ENCODE measurements around the gene PIGO. TPM values are rescaled to one million over a fixed set of nuclear protein-coding genes. Genes with fewer than 3 reads are reported as not detected.

PIGO gene
- total RNA-seq, 4 donors from 2014 or later: 6.6 to 12.3 (median 7.3) TPM

- peak; percentile 41 to 48 for TF ChIP-seq POLR2A (IDR thresholded peaks at IDR 0.05)
- TF ChIP-seq CTCF (IDR thresholded peaks at IDR 0.05 in 4 of 5, conservative IDR thresholded peaks at IDR 0.05 in 1 of 5): no peak
- peaks cover 23 to 26% of the 10 kb centered on the region in 2 donors for H3K4me1 ChIP-seq
- intact Hi-C loops (cut with DNase I; ENCODE audit: low total_unique reads): loop anchor here (1.0 to 10.0 kb wide), 8 partner anchors 46 to 699 kb away; partner anchors contain the start of genes DNAI1, FAM219A, HINT2 and SPAG8
- DNase-seq: peak; percentile 90 to 94
- H3K36me3 ChIP-seq: no peaks in the 10 kb centered on the region
- peak within 1 kb of the TSS; percentile 58 to 73 (median 68) for H3K4me3 ChIP-seq
- no peaks in the 10 kb centered on the region for H3K9me3 ChIP-seq
- in situ Hi-C loops (cut with MboI; ENCODE audit: low sequenced_read_pairs in 4 of 4): loop anchor here (5.0 to 25.0 kb wide), 6 partner anchors 46 to 446 kb away; partner anchors contain the start of gene UNC13B (in 1 of the 4)
- no peaks in the 10 kb centered on the region for H3K27me3 ChIP-seq
- peak; percentile 61 to 64 for ATAC-seq
- peak within 1 kb of the TSS; percentile 83 to 92 (median 84) for H3K27ac ChIP-seq
Measured at GRCh38 chr9:35115680-35116538, 19.5 kb upstream of the PIGO start, which contains the start of gene ATOSB. Gene ATOSB (minus strand): TSS chr9:35115862. CDS start chr9:35108274, 7,588 bp downstream.

- Histone ChIP-seq H3K27me3 (no peaks in the 10 kb centered on the region), H3K9me3 (no peaks in the 10 kb centered on the region), H3K4me1 (peaks cover 30 to 34% of the 10 kb centered on the region in 2 donors), H3K36me3 (no peaks in the 10 kb centered on the region), H3K4me3 (peak overlapping the region; percentile 58 to 73 (median 68)), H3K27ac (peak overlapping the region; percentile 83 to 92 (median 84))
- intact Hi-C loops (cut with DNase I; ENCODE audit: low total_unique reads) (loop anchor here (5.0 to 10.0 kb wide), 4 partner anchors 250 to 700 kb away; partner anchors contain the start of genes DNAI1, FAM219A, HINT2 and SPAG8), in situ Hi-C loops (cut with MboI; ENCODE audit: low sequenced_read_pairs in 4 of 4) (loop anchor here (5.0 to 25.0 kb wide), 6 partner anchors 47 to 447 kb away; partner anchors contain the start of gene UNC13B (in 1 of the 4))
- ATAC-seq: no peak
- peak in 1 of 2 donors; percentile 48 for DNase-seq
- TF ChIP-seq POLR2A (IDR thresholded peaks at IDR 0.05): no peak
- no peak for TF ChIP-seq CTCF (IDR thresholded peaks at IDR 0.05 in 4 of 5, conservative IDR thresholded peaks at IDR 0.05 in 1 of 5)
Measured at GRCh38 chr9:35114840-35115628, 18.6 kb upstream of the PIGO start.

GRCh38 chr9:35114113-35114839 is 17.9 kb upstream of the PIGO start:
- in situ Hi-C loops (cut with MboI; ENCODE audit: low sequenced_read_pairs in 4 of 4): loop anchor here in 2 of 4 donors (10.0 to 25.0 kb wide), 2 partner anchors 441 to 448 kb away; a partner anchor contains a TSS
- Histone ChIP-seq H3K36me3 (no peaks in the 10 kb centered on the region), H3K27ac (peak overlapping the region; percentile 83 to 92 (median 84)), H3K4me3 (peak overlapping the region; percentile 58 to 73 (median 68)), H3K27me3 (no peaks in the 10 kb centered on the region), H3K9me3 (no peaks in the 10 kb centered on the region), H3K4me1 (peaks cover 30 to 38% of the 10 kb centered on the region in 2 donors)
- no peak for ATAC-seq
- no peak for TF ChIP-seq CTCF (IDR thresholded peaks at IDR 0.05 in 4 of 5, conservative IDR thresholded peaks at IDR 0.05 in 1 of 5)
- no peak for TF ChIP-seq POLR2A (IDR thresholded peaks at IDR 0.05)
- peak; percentile 57 to 69 for DNase-seq
- intact Hi-C loops (cut with DNase I; ENCODE audit: low total_unique reads): loop anchor here (10.0 kb wide), 3 partner anchors 251 to 701 kb away; partner anchors contain the start of genes DNAI1, FAM219A, HINT2 and SPAG8

Data from gastrocnemius medialis (tissue), 4 donors.